GM19239 (cell line): ENCODE results near the gene RNF115.
"Not testable (repeated sequence)": the region's sequence is repeated elsewhere in the genome, so short reads cannot be mapped to it uniquely, and the experiment has no call there.

Experiments used
- DNase-seq: peaks from one replicate; pipeline ENCODE4 v3.0.0; 2011; ENCODE audit warnings: low spot score; ENCODE audit not compliant: insufficient read length
- FAIRE-seq: peaks from 2 replicates; lab custom pipeline; 2011; peaks lifted over from hg19 to GRCh38; lab: Jason Lieb, UNC

Gene RNF115

GRCh38 chr1:145782272-145783099, 41.4 kb downstream of the RNF115 start:
- DNase-seq (no peak), FAIRE-seq (no peak)

GRCh38 chr1:145778146-145778540, 45.8 kb downstream of the RNF115 start:
- DNase-seq (no peak), FAIRE-seq (no peak)

- FAIRE-seq (no peak), DNase-seq (no peak)
These were observed 46.3 kb downstream of the RNF115 start for GRCh38 chr1:145777357-145778145.

- DNase-seq (no peak), FAIRE-seq (no peak)
These were observed 50.5 kb downstream of the RNF115 start for GRCh38 chr1:145773423-145773822.

GRCh38 chr1:145771056-145771455, 52.8 kb downstream of the RNF115 start:
- FAIRE-seq = no peak
- DNase-seq = no peak

- FAIRE-seq, DNase-seq: not testable (repeated sequence)
These were observed 55.9 kb downstream of the RNF115 start for GRCh38 chr1:145768004-145768403.

GRCh38 chr1:145766926-145767325, 57.0 kb downstream of the RNF115 start:
- FAIRE-seq, DNase-seq: not testable (repeated sequence)

- not testable (repeated sequence) for FAIRE-seq, DNase-seq
These were observed 58.1 kb downstream of the RNF115 start for GRCh38 chr1:145765585-145766360.

GRCh38 chr1:145765127-145765526, 58.8 kb downstream of the RNF115 start:
- FAIRE-seq, DNase-seq: not testable (repeated sequence)

GRCh38 chr1:145764231-145764940, 59.5 kb downstream of the RNF115 start:
- DNase-seq, FAIRE-seq: not testable (repeated sequence)

GRCh38 chr1:145762001-145762400, 61.9 kb downstream of the RNF115 start:
- FAIRE-seq, DNase-seq: not testable (repeated sequence)

GRCh38 chr1:145761498-145761897, 62.4 kb downstream of the RNF115 start:
- DNase-seq = not testable (repeated sequence)

GRCh38 chr1:145760395-145760949, 63.4 kb downstream of the RNF115 start:
- not testable (repeated sequence) for FAIRE-seq, DNase-seq

More at GRCh38 chr1:145761498-145761897, 62.4 kb downstream of the RNF115 start:
- not testable (repeated sequence) for FAIRE-seq

- DNase-seq (no peak), FAIRE-seq (no peak)
These were observed 64.2 kb downstream of the RNF115 start for GRCh38 chr1:145759721-145760120.

- no peak for FAIRE-seq
- no peak for DNase-seq
These were observed 65.3 kb downstream of the RNF115 start for GRCh38 chr1:145758575-145758974.

GRCh38 chr1:145758116-145758515, 65.8 kb downstream of the RNF115 start:
- FAIRE-seq (no peak), DNase-seq (no peak)

- DNase-seq (no peak), FAIRE-seq (no peak)
These were observed 66.5 kb downstream of the RNF115 start for GRCh38 chr1:145757420-145757819.

- FAIRE-seq (no peak), DNase-seq (no peak)
These were observed 72.3 kb downstream of the RNF115 start for GRCh38 chr1:145751491-145752037.

GRCh38 chr1:145750426-145750825, 73.5 kb downstream of the RNF115 start:
- no peak for DNase-seq
- no peak for FAIRE-seq
